Mucosa of rectum (tissue), 2 donors: ENCODE results near the gene RASL12.
"Not testable (repeated sequence)": the region's sequence is repeated elsewhere in the genome, so short reads cannot be mapped to it uniquely, and the experiment has no call there.

ENCODE experiments used
- H3K27ac ChIP-seq, 2 donors: one replicate each; pipeline ENCODE4 v1.7.0; 2013; ENCODE audit warnings: inconsistent platforms in 2 of 2, low read depth in 2 of 2, low read length in 2 of 2
- H3K27me3 ChIP-seq, 2 donors: one replicate each; pipeline ENCODE4 v1.7.0; 2013; ENCODE audit warnings: low read length in 2 of 2; ENCODE audit not compliant: control insufficient read depth in 2 of 2, insufficient read depth in 2 of 2
- H3K36me3 ChIP-seq, 2 donors: one replicate each; pipeline ENCODE4 v1.7.0; 2013; ENCODE audit warnings: low read length in 2 of 2; ENCODE audit not compliant: control insufficient read depth in 2 of 2, insufficient read depth in 2 of 2
- H3K4me1 ChIP-seq, 2 donors: one replicate each; pipeline ENCODE4 v1.7.0; 2013; ENCODE audit warnings: low read length in 2 of 2, mild to moderate bottlenecking in 1 of 2; ENCODE audit not compliant: control insufficient read depth in 2 of 2, insufficient read depth in 2 of 2
- H3K4me3 ChIP-seq, 2 donors: one replicate each; pipeline ENCODE4 v1.7.0; 2013; ENCODE audit warnings: low read length in 2 of 2
- H3K9ac ChIP-seq, 2 donors: one replicate each; pipeline ENCODE4 v1.7.0; 2013; ENCODE audit warnings: low read length in 2 of 2, low read depth in 1 of 2, mild to moderate bottlenecking in 1 of 2
- H3K9me3 ChIP-seq, 2 donors: one replicate each; pipeline ENCODE4 v1.7.0; 2013; ENCODE audit warnings: low read length in 2 of 2; ENCODE audit not compliant: control insufficient read depth in 2 of 2
- donor health status: healthy.
- donor health status: Normal muscosa, but diverticular disease.

Gene RASL12

GRCh38 chr15:65100442-65100841, 32.7 kb upstream of the RASL12 start:
- Histone ChIP-seq H3K9ac (no peak overlapping the region), H3K36me3 (peaks cover 3 to 18% of the 10 kb centered on the region in 2 donors), H3K4me1 (peaks cover 13 to 15% of the 10 kb centered on the region in 2 donors), H3K27me3 (no peaks in the 10 kb centered on the region), H3K4me3 (no peak overlapping the region), H3K27ac (peak overlapping the region; percentile 35 to 56), H3K9me3 (no peaks in the 10 kb centered on the region)

GRCh38 chr15:65099801-65100200, 32.0 kb upstream of the RASL12 start:
- Histone ChIP-seq H3K36me3 (peaks cover 3 to 14% of the 10 kb centered on the region in 2 donors), H3K4me1 (peaks cover 15 to 18% of the 10 kb centered on the region in 2 donors)
- H3K4me3 ChIP-seq, H3K27me3 ChIP-seq, H3K9ac ChIP-seq, H3K9me3 ChIP-seq, H3K27ac ChIP-seq: not testable (repeated sequence)

GRCh38 chr15:65099336-65099735, 31.5 kb upstream of the RASL12 start:
- H3K9ac ChIP-seq, result no peak overlapping the region
- no peak overlapping the region for H3K27ac ChIP-seq
- H3K4me1 ChIP-seq, result peaks cover 15 to 18% of the 10 kb centered on the region in 2 donors
- no peaks in the 10 kb centered on the region for H3K9me3 ChIP-seq
- no peak overlapping the region for H3K4me3 ChIP-seq
- H3K27me3 ChIP-seq, result no peaks in the 10 kb centered on the region
- H3K36me3 ChIP-seq, result peaks cover 3 to 14% of the 10 kb centered on the region in 2 donors

- peaks cover 15 to 18% of the 10 kb centered on the region in 2 donors for H3K4me1 ChIP-seq
- no peaks in the 10 kb centered on the region for H3K27me3 ChIP-seq
- H3K9me3 ChIP-seq, result no peaks in the 10 kb centered on the region
- H3K9ac ChIP-seq, result no peak overlapping the region
- peaks cover 3 to 12% of the 10 kb centered on the region in 2 donors for H3K36me3 ChIP-seq
- H3K4me3 ChIP-seq, result no peak overlapping the region
- H3K27ac ChIP-seq, result no peak overlapping the region
Measured at GRCh38 chr15:65097651-65098263, 30.0 kb upstream of the RASL12 start.

GRCh38 chr15:65096481-65097385, 28.9 kb upstream of the RASL12 start:
- no peak overlapping the region for H3K4me3 ChIP-seq
- peaks cover 15 to 18% of the 10 kb centered on the region in 2 donors for H3K4me1 ChIP-seq
- no peaks in the 10 kb centered on the region for H3K27me3 ChIP-seq
- H3K9ac ChIP-seq, result no peak overlapping the region
- H3K27ac ChIP-seq, result no peak overlapping the region
- H3K36me3 ChIP-seq, result peaks cover 3 to 10% of the 10 kb centered on the region in 2 donors
- H3K9me3 ChIP-seq, result no peaks in the 10 kb centered on the region

DNA sequence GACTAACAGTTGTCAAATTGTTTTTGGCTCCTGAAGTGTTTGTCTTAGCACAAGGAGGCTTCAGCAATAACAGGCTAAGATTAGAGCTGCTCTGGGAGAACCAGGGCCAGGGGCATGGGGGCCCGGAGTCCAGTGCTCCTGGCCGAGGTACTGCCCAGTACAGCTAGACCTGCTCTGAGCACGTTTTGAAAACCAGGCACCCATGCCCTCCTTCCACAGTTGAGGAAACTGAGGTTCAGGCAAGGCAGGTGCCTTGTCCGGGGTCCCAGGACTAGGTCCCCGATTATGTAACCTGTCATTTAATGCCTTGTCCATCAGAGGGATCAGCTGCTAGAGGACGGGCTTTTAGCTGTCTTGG, 27.9 kb upstream of the RASL12 start:
- Histone ChIP-seq H3K4me3 (no peak overlapping the region), H3K36me3 (peaks cover 3 to 10% of the 10 kb centered on the region in 2 donors), H3K4me1 (peaks cover 5 to 11% of the 10 kb centered on the region in 2 donors), H3K9ac (no peak overlapping the region), H3K27me3 (no peaks in the 10 kb centered on the region), H3K9me3 (no peaks in the 10 kb centered on the region), H3K27ac (no peak overlapping the region)

DNA sequence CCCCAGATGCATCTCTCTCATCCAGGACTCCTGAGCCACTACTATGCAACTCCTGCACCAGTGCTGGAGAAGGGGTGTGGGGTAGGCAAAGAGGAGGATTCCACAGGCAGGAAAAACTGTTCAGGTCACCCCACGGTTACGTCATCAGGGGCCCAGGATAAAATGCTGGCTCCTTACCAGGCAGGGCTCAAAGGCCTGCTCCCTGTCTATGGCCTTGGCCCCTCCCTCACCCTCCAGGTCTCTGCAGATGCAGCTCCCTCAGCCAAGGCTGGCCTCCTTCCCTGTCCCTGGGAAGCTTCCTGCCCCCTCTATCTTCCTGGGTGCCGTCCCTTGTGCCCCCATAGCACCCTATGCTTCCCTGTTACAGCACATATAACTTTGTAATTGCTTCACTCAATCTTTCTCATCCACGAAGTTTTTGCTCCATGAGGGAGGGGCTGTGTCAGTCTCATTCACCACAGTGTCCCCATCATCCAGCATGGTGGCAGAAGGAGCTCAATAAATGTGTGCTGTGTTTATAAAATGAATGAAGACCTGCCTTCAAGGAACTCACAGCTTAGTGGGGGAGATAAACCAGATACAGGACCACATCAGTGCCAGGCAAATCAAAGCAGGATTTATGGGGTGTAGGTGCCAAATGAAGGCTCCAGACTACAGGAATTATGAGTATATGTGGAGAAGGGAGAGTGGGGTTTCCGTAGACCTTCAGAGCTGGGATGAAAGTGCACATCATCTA, 27.4 kb upstream of the RASL12 start:
- H3K36me3 ChIP-seq, result peaks cover 3 to 10% of the 10 kb centered on the region in 2 donors
- H3K27me3 ChIP-seq, result no peaks in the 10 kb centered on the region
- no peak overlapping the region for H3K4me3 ChIP-seq
- H3K9ac ChIP-seq, result no peak overlapping the region
- H3K4me1 ChIP-seq, result peaks cover under 1 to 5% of the 10 kb centered on the region in 2 donors
- H3K27ac ChIP-seq, result no peak overlapping the region
- H3K9me3 ChIP-seq, result no peaks in the 10 kb centered on the region

DNA sequence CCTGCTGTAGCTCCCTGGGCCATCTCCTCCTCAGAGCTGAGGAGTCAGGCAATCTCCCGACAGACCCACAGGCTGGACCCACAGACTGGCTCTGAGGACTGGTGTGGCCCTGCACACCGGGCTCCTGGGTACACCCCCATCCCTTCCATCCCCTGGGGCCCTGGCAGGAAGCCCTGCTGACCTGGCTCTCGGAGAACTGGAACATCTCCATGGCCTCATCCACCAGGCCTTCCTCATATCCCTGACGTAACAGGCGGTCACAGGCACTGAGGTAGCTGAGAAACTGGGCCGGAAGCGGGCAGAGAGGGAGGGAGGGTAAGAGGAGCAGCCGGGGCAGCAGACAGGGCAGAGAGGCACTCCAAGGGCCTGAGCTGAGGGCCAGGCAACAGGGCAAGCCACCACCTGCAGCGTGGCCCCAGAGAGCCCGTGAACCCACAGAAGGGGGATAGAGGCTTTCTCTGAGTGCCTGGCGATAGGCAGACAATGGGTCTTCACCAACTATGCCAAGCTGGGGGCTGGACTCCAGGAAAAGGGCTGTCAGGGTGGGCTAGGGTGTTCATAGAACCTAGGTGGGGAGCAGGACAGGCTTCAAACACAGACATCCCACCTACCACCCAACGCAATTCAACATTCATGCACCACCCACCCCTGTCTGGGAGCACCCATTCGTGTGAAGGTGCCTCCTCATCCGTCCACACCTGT, 26.7 kb upstream of the RASL12 start:
- Histone ChIP-seq H3K36me3 (peaks cover 3 to 10% of the 10 kb centered on the region in 2 donors), H3K27me3 (no peaks in the 10 kb centered on the region), H3K27ac (no peak overlapping the region), H3K4me3 (no peak overlapping the region), H3K9me3 (no peaks in the 10 kb centered on the region), H3K4me1 (peaks cover 4 to 7% of the 10 kb centered on the region in 2 donors), H3K9ac (no peak overlapping the region)

DNA sequence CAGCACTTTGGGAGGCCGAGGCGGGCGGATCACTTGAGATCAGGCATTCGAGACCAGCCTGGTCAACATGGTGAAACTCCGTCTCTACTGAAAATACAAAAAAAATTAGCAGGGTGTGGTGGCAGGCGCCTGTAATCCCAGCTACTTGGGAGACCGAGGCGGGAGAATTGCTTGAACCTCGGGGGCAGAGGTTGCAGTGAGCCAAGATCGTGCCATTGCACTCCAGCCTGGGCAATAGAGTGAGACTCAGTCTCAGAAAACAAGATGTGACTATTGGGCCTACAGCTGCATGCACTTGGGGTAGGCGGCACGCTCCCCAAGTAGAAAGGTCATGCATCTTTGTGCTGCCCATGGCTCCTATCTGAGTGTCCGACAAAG, 26.0 kb upstream of the RASL12 start:
- not testable (repeated sequence) for H3K27ac ChIP-seq
- H3K4me1 ChIP-seq, result peaks cover 10 to 14% of the 10 kb centered on the region in 2 donors

More for the DNA sequence above, 26.0 kb upstream of the RASL12 start:
- H3K36me3 ChIP-seq, H3K9me3 ChIP-seq, H3K4me3 ChIP-seq, H3K27me3 ChIP-seq, H3K9ac ChIP-seq: not testable (repeated sequence)
